ENCODE results near the gene FGGY. TPM values are rescaled to one million over a fixed set of nuclear protein-coding genes. Genes with fewer than 3 reads are reported as not detected.
"Not testable (repeated sequence)": the region's sequence is repeated elsewhere in the genome, so short reads cannot be mapped to it uniquely, and the experiment has no call there.

The FGGY gene
- total RNA-seq (10 to 100 TPM; 20.8 to 42.9 (median 33.9) TPM), polyA plus RNA-seq (1 to 10 TPM; 7.2 to 9.5 TPM)
- long read RNA-seq, donor 1, partial matches to known transcripts = 2 of 39 reads
- long read RNA-seq, donor 1, other reads (novel, unspliced or antisense) = 35 of 39 reads
- long read RNA-seq, donor 2, transcript FGGY-201 (16 exons, 1,976 nt) = major isoform, 5 of 93 reads
- long read RNA-seq, donor 2, partial matches to known transcripts = 5 of 93 reads
- long read RNA-seq, donor 2, other reads (novel, unspliced or antisense) = 83 of 93 reads
- long read RNA-seq, donor 3, partial matches to known transcripts = 0 of 15 reads
- long read RNA-seq, donor 3, other reads (novel, unspliced or antisense) = 15 of 15 reads

DNA sequence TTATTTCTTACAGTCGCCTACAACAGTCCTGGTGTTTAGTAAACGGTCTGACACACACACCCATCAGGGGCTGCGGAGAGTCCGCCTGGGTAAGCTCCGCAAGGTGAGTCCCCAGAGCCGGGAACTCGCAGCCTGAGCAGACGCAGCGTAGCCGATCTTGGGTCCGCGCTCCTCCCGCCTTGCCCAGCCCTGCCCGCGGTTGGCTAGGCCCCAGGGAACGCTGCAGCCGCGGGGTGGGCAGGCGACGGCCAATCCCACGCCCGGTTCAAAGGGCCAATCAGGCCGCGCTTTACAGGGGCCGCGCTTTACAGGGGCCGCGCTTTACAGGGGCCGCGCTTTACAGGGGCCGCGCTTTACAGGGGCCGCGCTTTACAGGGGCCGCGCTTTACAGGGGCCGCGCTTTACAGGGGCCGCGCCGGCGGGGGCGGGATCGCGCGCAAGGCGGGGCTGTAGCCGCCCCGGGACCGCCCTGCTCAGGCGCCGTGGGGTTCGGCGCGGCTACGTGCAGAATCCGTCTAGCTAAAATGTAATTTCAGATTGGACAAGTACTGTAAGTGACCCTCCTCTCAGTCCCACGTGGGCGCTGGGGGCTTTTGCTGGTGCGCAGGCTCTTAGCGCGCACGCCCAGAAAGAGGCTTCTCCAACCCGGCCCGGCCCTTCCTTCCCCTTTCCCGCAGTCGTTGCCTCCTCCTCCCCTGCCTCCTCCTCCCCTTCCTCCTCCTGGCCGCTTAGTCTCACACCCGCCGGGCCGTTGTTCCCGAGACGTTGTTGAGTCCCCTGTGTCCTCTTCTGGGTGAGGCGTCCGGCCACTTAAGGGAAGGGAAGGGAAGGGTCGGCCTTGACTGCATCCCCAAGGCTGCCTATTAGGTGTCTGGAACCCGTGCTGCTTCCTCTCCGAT lies at the start of gene FGGY:
TSS of gene FGGY (plus strand) at position 737 of the 899 bp plus-strand sequence. CDS start 24,456 bp downstream, outside the sequence.
- Histone ChIP-seq H3K4me1 (peaks cover 0 to 45% (median 18%) of the 10 kb centered on the region in 12 donors), H3K27me3 (no peaks in the 10 kb centered on the region), H3K9me3 (no peaks in the 10 kb centered on the region), H3K36me3 (no peaks in the 10 kb centered on the region), H3K4me3 (peak within 1 kb of the TSS; percentile 8 to 81 (median 62)), H3K27ac (peak within 1 kb of the TSS; percentile 90 to 99 (median 96))
- DNase-seq (peak; percentile 98 to 99 (median 98)), ATAC-seq (peak; percentile 94 to 97 (median 95))
- intact Hi-C loops (cut with DNase I) = loop anchor here in 9 of 10 donors (1.0 to 10.0 kb wide), 32 partner anchors 96 to 542 kb away; partner anchors contain the start of gene JUN (in 5 of the 9)
- WGBS, 4 donors = 0 to 1% (median 1%) methylated on average over 28 to 78 of the region's 78 CpGs
- peak; percentile 51 to 78 for TF ChIP-seq POLR2A (IDR thresholded peaks at IDR 0.05)
- TF ChIP-seq, protein P1, sequence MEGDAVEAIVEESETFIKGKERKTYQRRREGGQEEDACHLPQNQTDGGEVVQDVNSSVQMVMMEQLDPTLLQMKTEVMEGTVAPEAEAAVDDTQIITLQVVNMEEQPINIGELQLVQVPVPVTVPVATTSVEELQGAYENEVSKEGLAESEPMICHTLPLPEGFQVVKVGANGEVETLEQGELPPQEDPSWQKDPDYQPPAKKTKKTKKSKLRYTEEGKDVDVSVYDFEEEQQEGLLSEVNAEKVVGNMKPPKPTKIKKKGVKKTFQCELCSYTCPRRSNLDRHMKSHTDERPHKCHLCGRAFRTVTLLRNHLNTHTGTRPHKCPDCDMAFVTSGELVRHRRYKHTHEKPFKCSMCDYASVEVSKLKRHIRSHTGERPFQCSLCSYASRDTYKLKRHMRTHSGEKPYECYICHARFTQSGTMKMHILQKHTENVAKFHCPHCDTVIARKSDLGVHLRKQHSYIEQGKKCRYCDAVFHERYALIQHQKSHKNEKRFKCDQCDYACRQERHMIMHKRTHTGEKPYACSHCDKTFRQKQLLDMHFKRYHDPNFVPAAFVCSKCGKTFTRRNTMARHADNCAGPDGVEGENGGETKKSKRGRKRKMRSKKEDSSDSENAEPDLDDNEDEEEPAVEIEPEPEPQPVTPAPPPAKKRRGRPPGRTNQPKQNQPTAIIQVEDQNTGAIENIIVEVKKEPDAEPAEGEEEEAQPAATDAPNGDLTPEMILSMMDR (IDR thresholded peaks at IDR 0.05) = no peak

DNA sequence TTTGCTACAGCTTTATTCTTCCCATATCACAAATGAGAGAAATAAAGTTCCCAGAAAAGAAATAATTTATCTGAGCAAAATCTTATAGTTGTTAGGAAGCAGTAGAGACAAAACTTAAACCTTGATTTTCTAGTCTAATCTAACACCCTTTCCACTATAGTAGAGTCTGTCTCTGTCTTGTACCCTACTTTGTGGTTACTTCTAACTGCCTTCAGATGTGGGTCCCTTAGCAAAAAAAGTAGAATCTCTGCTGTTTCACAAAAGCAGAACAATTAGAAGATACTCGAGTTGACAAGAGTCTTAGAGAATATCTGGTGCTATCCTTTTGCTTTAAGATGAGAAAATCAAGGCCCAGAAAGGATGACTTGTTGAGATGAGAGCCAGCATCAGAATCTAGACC lies 48.1 kb upstream of the FGGY start:
- no peak for ATAC-seq

DNA sequence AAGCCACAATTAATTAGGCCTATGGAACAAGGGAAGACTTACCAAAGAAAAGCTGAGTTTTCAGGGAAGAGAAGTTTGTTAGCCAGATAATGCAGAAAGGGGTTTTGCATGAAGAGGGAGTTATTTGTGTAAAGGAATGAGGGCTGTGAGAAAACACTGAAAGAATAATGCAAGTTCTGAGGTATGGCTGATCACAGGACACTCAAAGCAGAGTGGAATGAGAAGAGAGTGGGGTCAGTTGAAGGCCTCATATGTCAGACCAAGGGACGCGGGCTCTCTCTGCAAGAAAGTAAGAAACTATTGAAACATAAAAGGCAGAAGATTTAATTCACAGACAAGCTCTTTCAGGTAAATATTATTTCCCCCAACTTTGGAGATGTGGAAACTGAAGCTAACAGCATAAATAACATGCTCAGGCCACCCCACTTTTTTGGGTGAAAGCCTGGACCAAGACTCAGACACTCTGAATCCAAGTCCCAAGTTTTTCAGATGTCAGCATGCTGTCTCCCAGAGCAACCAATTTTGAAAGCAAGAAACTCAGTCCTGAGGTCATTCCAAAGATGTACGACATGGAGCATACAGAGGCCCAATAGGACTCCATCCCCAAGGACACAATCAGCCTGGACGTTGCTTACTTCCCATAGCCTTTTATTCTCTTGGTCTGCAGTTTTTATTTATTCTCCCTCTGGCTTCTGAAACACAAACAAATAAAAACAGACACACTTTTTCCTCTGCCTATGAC lies 47.3 kb upstream of the FGGY start:
- WGBS, 4 donors = 77 to 91% (median 80%) methylated on average over 4 of the region's 4 CpGs
- H3K4me1 ChIP-seq = peaks cover 0 to 4% (median 0%) of the 10 kb centered on the region in 12 donors
- ATAC-seq (peak in 2 of 4 donors; percentile 43 to 69), DNase-seq (no peak)
- peak overlapping the region in 6 of 12 donors; percentile 8 to 54 (median 40) for H3K27ac ChIP-seq
- intact Hi-C loops (cut with DNase I) = no loop called here
- TF ChIP-seq POLR2A (IDR thresholded peaks at IDR 0.05) = no peak
- TF ChIP-seq, protein P1 (IDR thresholded peaks at IDR 0.05) = no peak
- peaks cover 0 to 22% (median 4%) of the 10 kb centered on the region in 12 donors for H3K9me3 ChIP-seq
- no peak overlapping the region for H3K4me3 ChIP-seq
- no peaks in the 10 kb centered on the region for H3K36me3 ChIP-seq
- H3K27me3 ChIP-seq = no peaks in the 10 kb centered on the region

More for the DNA sequence above, 48.1 kb upstream of the FGGY start:
- intact Hi-C loops (cut with DNase I) = no loop called here
- peaks cover 0 to 27% (median 4%) of the 10 kb centered on the region in 12 donors for H3K9me3 ChIP-seq
- no peaks in the 10 kb centered on the region for H3K27me3 ChIP-seq
- DNase-seq = no peak
- TF ChIP-seq POLR2A (IDR thresholded peaks at IDR 0.05) = no peak
- TF ChIP-seq, protein P1 (IDR thresholded peaks at IDR 0.05) = no peak
- no peak overlapping the region for H3K4me3 ChIP-seq
- H3K36me3 ChIP-seq = no peaks in the 10 kb centered on the region
- WGBS, 4 donors = 34 to 80% (median 71%) methylated on average over 1 of the region's 1 CpG
- H3K4me1 ChIP-seq = peaks cover 0 to 4% (median 0%) of the 10 kb centered on the region in 12 donors
- no peak overlapping the region for H3K27ac ChIP-seq

GRCh38 chr1:59251061-59251460 lies 45.8 kb upstream of the FGGY start:
- H3K36me3 ChIP-seq; DNase-seq; intact Hi-C loops (cut with DNase I); ATAC-seq; H3K27me3 ChIP-seq; H3K4me3 ChIP-seq; H3K4me1 ChIP-seq; H3K27ac ChIP-seq: not testable (repeated sequence)
- WGBS, 4 donors = 84 to 87% (median 86%) methylated on average over 12 of the region's 12 CpGs
- H3K9me3 ChIP-seq = peaks cover 0 to 16% (median 4%) of the 10 kb centered on the region in 12 donors

GRCh38 chr1:59256429-59256828 lies 40.5 kb upstream of the FGGY start:
- H3K27ac ChIP-seq; H3K36me3 ChIP-seq; H3K9me3 ChIP-seq; H3K27me3 ChIP-seq; intact Hi-C loops (cut with DNase I); DNase-seq; H3K4me3 ChIP-seq; ATAC-seq: not testable (repeated sequence)
- H3K4me1 ChIP-seq = peaks cover 0 to 11% (median 5%) of the 10 kb centered on the region in 12 donors
- WGBS, 4 donors = 86 to 100% (median 91%) methylated on average over 1 of the region's 1 CpG; no CpG with 5 or more reads in 1 of the 4 donors
